Tibial nerve (tissue), 4 donors: Measurements from ENCODE around the gene NEDD4L. TPM values are rescaled to one million over a fixed set of nuclear protein-coding genes. Genes with fewer than 3 reads are reported as not detected.

ENCODE experiments used
- DNase-seq, 2 donors: peaks; one replicate each; pipeline ENCODE4 v3.0.0-alpha.2; 2019; ENCODE audit warnings: low spot score in 2 of 2
- H3K27ac ChIP-seq, 4 donors: fragments of 200-600 bp; sonication (generic) in 3 of 4; one replicate each; pipeline ENCODE4 v1.5.1; 2017 to 2019; ENCODE audit warnings: mild to moderate bottlenecking in 1 of 4
- H3K27me3 ChIP-seq, 2 donors: fragments of 200-600 bp; sonication (generic) in 1 of 2; one replicate each; pipeline versions ENCODE4 v1.5.1 to v1.6.0; 2017 to 2019
- H3K36me3 ChIP-seq, 3 donors: fragments of 200-600 bp; sonication (generic); one replicate each; pipeline ENCODE4 v1.5.1; 2018 to 2019
- H3K4me1 ChIP-seq, 4 donors: fragments of 200-600 bp; sonication (generic) in 3 of 4; one replicate each; pipeline ENCODE4 v1.5.1; 2017 to 2019
- H3K4me3 ChIP-seq, 4 donors: fragments of 200-600 bp; sonication (generic) in 3 of 4; one replicate each; pipeline ENCODE4 v1.5.1; 2017 to 2019; ENCODE audit warnings: mild to moderate bottlenecking in 1 of 4, moderate library complexity in 1 of 4
- H3K9me3 ChIP-seq, 4 donors: fragments of 200-600 bp; sonication (generic) in 3 of 4; one replicate each; pipeline ENCODE4 v1.5.1; 2017 to 2019
- EP300 ChIP-seq, 2 donors: sonication (generic); formaldehyde crosslinking; IDR thresholded peaks; one replicate each; pipeline ENCODE4 v1.6.1; 2017; ENCODE audit warnings: antibody characterized with exemption in 2 of 2, mild to moderate bottlenecking in 1 of 2
- POLR2A ChIP-seq, 2 donors: fragments of 450-650 bp; IDR thresholded peaks; one replicate each; pipeline ENCODE4 v1.6.1; 2017; ENCODE audit warnings: antibody characterized with exemption in 2 of 2, mild to moderate bottlenecking in 2 of 2, moderate library complexity in 2 of 2
- WGBS, 2 donors: methylation state at CpG; one replicate each; pipeline ENCODE4 v1.1.5; 2018; 5-methylcytosine and 5-hydroxymethylcytosine counted together
- total RNA-seq, 4 donors: library from RNA; depleted of rRNA; stranded (reverse); fragments of >200 nt; gene quantifications; one replicate each; pipeline ENCODE4 v1.1.0, GENCODE V29; 2016
- TF ChIP-seq, protein P1 (sequence below), 5 experiments: fragments of 200-600 bp in 3 of 5; fragments of 450-650 bp in 2 of 5; sonication (generic) in 3 of 5; IDR thresholded peaks; one replicate each; pipeline ENCODE4 v1.5.1; 2016 to 2019; ENCODE audit warnings: antibody characterized with exemption in 5 of 5, mild to moderate bottlenecking in 3 of 5, moderate library complexity in 2 of 5

Gene NEDD4L
- total RNA-seq, 4 donors from 2014 or later: 15.3 to 59.9 (median 26.8) TPM

DNA sequence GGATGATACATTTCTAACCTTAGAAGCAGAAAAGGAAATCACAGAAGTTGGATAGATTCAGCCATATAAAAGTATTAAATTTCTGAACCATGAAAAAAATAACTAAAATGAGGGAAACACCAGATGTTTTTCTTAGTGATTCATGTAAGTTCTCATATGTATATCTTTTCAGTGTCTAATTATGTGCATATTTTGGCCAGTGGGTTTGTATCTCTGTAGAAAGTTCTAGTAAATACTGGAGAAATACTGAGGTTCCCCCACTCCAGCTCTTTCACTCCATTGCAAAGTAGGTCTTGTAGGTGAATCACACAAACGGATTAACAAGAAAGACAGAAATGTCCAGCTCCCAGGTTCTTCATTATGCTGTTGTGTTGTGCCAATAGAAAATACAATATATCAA is 222.3 kb downstream of the NEDD4L start:
- Histone ChIP-seq H3K9me3 (no peaks in the 10 kb centered on the region), H3K4me1 (peaks cover 0 to 3% (median 0%) of the 10 kb centered on the region in 4 donors), H3K4me3 (no peak overlapping the region), H3K27ac (no peak overlapping the region), H3K27me3 (no peaks in the 10 kb centered on the region), H3K36me3 (no peaks in the 10 kb centered on the region)
- TF ChIP-seq POLR2A (IDR thresholded peaks at IDR 0.05): no peak
- TF ChIP-seq, protein P1, sequence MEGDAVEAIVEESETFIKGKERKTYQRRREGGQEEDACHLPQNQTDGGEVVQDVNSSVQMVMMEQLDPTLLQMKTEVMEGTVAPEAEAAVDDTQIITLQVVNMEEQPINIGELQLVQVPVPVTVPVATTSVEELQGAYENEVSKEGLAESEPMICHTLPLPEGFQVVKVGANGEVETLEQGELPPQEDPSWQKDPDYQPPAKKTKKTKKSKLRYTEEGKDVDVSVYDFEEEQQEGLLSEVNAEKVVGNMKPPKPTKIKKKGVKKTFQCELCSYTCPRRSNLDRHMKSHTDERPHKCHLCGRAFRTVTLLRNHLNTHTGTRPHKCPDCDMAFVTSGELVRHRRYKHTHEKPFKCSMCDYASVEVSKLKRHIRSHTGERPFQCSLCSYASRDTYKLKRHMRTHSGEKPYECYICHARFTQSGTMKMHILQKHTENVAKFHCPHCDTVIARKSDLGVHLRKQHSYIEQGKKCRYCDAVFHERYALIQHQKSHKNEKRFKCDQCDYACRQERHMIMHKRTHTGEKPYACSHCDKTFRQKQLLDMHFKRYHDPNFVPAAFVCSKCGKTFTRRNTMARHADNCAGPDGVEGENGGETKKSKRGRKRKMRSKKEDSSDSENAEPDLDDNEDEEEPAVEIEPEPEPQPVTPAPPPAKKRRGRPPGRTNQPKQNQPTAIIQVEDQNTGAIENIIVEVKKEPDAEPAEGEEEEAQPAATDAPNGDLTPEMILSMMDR (IDR thresholded peaks at IDR 0.05): no peak
- no peak for TF ChIP-seq EP300 (IDR thresholded peaks at IDR 0.05)
- no peak for DNase-seq
- 85 to 92% methylated on average over 1 of the region's 1 CpG for WGBS, 2 donors

DNA sequence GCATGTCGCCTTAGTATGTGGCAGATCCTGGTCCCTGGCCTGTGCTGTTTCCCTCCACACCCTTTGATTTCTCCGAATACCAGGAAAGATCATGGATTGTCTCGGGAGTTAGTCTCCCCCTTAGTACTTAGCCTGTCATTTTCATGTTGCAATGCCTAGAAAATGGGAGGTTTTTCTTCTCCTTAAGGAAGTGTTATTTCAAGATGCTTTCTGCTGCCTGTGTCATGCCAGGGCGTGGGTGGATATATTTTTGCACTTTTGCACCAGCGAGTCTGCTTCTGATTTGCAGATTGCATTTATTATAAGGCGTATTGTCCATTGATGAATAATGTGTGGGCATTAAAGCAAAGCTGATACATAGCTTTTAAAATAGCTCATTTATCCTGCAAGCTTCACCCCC is 223.5 kb downstream of the NEDD4L start:
- no peak overlapping the region for H3K4me3 ChIP-seq
- no peak for TF ChIP-seq POLR2A (IDR thresholded peaks at IDR 0.05)
- TF ChIP-seq, protein P1 (IDR thresholded peaks at IDR 0.05): no peak
- TF ChIP-seq EP300 (IDR thresholded peaks at IDR 0.05): no peak
- DNase-seq: no peak
- peaks cover 0 to 3% (median 0%) of the 10 kb centered on the region in 4 donors for H3K4me1 ChIP-seq
- no peak overlapping the region for H3K27ac ChIP-seq
- no peaks in the 10 kb centered on the region for H3K9me3 ChIP-seq
- H3K27me3 ChIP-seq: no peaks in the 10 kb centered on the region
- WGBS, 2 donors: 53 to 65% methylated on average over 6 of the region's 6 CpGs
- H3K36me3 ChIP-seq: no peaks in the 10 kb centered on the region

DNA sequence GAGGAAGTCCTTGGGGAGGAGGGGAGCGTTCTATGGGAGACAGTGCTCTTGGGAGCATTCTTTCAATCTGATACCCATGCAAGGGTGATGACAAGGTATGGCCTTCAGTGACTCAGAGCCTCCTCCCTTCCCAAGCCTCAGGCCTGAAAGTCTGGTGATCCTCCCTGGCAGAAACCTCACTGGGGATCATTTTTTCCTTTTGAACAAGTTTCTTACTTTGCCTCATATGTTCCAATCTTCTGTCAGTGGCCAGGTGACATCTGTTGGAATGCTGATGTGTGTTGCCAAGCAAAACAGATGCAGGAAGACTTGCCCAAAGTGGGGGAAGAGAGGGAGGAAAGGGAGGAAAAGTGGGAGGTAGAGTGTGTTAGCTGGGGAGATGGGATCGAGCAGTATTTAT is 224.8 kb downstream of the NEDD4L start:
- no peaks in the 10 kb centered on the region for H3K9me3 ChIP-seq
- DNase-seq: no peak
- no peak overlapping the region for H3K27ac ChIP-seq
- 73 to 79% methylated on average over 2 of the region's 2 CpGs for WGBS, 2 donors
- no peaks in the 10 kb centered on the region for H3K4me1 ChIP-seq
- no peak for TF ChIP-seq POLR2A (IDR thresholded peaks at IDR 0.05)
- TF ChIP-seq, protein P1 (IDR thresholded peaks at IDR 0.05): no peak
- TF ChIP-seq EP300 (IDR thresholded peaks at IDR 0.05): no peak
- H3K4me3 ChIP-seq: no peak overlapping the region
- H3K36me3 ChIP-seq: no peaks in the 10 kb centered on the region
- no peaks in the 10 kb centered on the region for H3K27me3 ChIP-seq

DNA sequence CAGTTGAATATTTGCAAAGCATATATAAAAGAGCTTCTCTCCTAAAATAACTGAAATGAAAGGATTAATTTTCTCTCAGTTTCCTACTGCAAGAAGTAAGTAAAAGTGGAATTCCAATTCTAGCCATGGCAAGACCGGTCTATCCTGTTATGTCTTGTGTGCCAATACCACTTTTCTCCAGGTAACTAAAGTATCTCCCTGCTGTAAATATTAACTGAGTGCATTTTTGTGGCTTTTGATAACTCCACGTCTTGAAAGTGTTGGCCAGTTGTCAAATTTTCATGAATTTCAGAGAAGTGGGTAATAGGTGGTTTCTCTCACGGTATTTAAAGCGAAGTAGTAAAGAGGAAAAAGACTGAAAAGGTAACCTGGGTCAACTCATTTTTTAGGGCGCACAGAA is 225.9 kb downstream of the NEDD4L start:
- TF ChIP-seq POLR2A (IDR thresholded peaks at IDR 0.05) (no peak), EP300 (IDR thresholded peaks at IDR 0.05) (no peak)
- TF ChIP-seq, protein P1 (IDR thresholded peaks at IDR 0.05): no peak
- H3K4me3 ChIP-seq: no peak overlapping the region
- 86 to 87% methylated on average over 5 of the region's 5 CpGs for WGBS, 2 donors

DNA sequence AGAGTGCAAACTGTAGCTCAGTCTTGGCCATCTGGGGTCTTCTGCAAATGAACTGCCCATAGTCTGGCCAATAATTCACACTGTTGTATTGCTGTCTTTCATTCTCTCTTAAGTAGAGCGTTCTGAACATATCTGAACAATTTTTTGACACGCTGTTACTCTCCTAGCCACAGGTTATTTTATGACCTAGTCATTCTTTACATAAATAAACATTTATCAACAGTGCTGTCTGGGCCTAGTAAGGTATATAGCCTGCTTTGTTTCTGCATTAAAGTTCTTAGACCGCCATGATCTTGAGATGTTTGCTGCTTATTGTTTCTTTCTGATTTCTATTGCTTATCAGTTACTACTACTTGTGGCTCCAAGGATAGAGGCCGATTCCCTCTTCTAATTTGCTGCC is 226.4 kb downstream of the NEDD4L start:
- WGBS, 2 donors: 94 to 96% methylated on average over 4 of the region's 4 CpGs
- Histone ChIP-seq H3K27me3 (no peaks in the 10 kb centered on the region), H3K27ac (no peak overlapping the region), H3K36me3 (no peaks in the 10 kb centered on the region), H3K9me3 (no peaks in the 10 kb centered on the region), H3K4me1 (no peaks in the 10 kb centered on the region), H3K4me3 (no peak overlapping the region)
- TF ChIP-seq, protein P1 (IDR thresholded peaks at IDR 0.05): no peak
- no peak for TF ChIP-seq EP300 (IDR thresholded peaks at IDR 0.05)
- no peak for TF ChIP-seq POLR2A (IDR thresholded peaks at IDR 0.05)
- no peak for DNase-seq

More for the DNA sequence above, 225.9 kb downstream of the NEDD4L start:
- Histone ChIP-seq H3K36me3 (no peaks in the 10 kb centered on the region), H3K27ac (no peak overlapping the region), H3K4me1 (no peaks in the 10 kb centered on the region), H3K27me3 (no peaks in the 10 kb centered on the region), H3K9me3 (no peaks in the 10 kb centered on the region)
- no peak for DNase-seq
